ENCODE results near the gene PBOV1.

Gene PBOV1

DNA sequence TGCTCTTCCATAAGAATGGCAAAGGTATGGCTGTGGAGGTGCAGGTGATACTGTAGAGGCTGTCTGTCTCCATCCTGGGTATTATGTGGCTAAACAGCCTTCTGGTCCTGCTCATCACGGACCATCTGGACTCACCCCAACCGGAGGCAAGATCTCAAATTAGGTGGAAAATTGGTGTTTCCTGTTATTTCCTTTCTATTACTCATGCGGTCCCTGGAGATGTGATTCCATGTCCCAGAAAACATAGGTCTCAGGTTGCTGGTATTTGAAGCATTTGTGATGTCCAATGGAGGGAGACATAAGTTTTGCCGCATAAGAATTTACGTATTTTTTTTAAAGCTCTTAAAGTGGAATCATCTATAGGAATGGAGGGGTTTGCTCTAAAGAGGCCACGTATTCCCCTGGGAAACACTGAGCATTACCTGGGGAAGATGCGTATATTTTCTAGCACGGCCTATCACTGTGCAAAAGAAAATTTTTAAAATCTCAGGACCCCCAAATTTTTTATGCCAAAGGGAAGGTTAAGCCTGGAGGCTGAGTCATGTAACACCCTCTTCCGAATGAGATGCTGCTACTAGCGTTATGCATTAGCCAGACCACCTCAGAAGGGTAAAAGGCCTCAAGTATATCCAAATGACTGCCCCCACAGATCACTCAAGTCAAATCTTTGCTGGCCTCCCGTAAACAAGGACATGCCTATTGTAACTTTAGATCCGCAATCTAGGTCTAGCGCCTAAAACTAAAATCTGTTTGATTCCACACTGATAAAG is 22.4 kb upstream of the PBOV1 start:
- H4K20me1 ChIP-seq (ENCODE audit: insufficient read depth, low read length) = no peaks in the 10 kb centered on the region
- no peak overlapping the region for H3K4me2 ChIP-seq (ENCODE audit: low read depth, low read length)
- no peaks in the 10 kb centered on the region for H3K4me1 ChIP-seq (ENCODE audit: low read length)
- H3F3A ChIP-seq (ENCODE audit: insufficient read depth, low read length) = no peaks in the 10 kb centered on the region
- no peak overlapping the region for H2AFZ ChIP-seq (ENCODE audit: low read length)
- H3K27me3 ChIP-seq (replicated peaks; ENCODE audit: insufficient read depth, low read length) = no peaks in the 10 kb centered on the region
- DNase-seq = no peak
- H3K4me3 ChIP-seq (ENCODE audit: low read length) = no peak overlapping the region
- H3K27ac ChIP-seq (ENCODE audit: low read length) = no peak overlapping the region
- no peaks in the 10 kb centered on the region for H3K9me3 ChIP-seq (replicated peaks; ENCODE audit: insufficient read depth, low read length)
- TF ChIP-seq, protein P1, sequence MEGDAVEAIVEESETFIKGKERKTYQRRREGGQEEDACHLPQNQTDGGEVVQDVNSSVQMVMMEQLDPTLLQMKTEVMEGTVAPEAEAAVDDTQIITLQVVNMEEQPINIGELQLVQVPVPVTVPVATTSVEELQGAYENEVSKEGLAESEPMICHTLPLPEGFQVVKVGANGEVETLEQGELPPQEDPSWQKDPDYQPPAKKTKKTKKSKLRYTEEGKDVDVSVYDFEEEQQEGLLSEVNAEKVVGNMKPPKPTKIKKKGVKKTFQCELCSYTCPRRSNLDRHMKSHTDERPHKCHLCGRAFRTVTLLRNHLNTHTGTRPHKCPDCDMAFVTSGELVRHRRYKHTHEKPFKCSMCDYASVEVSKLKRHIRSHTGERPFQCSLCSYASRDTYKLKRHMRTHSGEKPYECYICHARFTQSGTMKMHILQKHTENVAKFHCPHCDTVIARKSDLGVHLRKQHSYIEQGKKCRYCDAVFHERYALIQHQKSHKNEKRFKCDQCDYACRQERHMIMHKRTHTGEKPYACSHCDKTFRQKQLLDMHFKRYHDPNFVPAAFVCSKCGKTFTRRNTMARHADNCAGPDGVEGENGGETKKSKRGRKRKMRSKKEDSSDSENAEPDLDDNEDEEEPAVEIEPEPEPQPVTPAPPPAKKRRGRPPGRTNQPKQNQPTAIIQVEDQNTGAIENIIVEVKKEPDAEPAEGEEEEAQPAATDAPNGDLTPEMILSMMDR (IDR thresholded peaks at IDR 0.05; ENCODE audit: low read length) = no peak
- TF ChIP-seq EZH2phosphoT487 (IDR thresholded peaks at IDR 0.05; ENCODE audit: low read length) (no peak), EZH2 (optimal IDR thresholded peaks at IDR 0.05; ENCODE audit: low read depth, low read length) (no peak)
- H3K79me2 ChIP-seq (ENCODE audit: low read length) = no peaks in the 10 kb centered on the region
- H3K36me3 ChIP-seq (replicated peaks; ENCODE audit: insufficient read depth, low read length) = no peaks in the 10 kb centered on the region
- no peaks in the 10 kb centered on the region for H3K9me2 ChIP-seq (replicated peaks; ENCODE audit: insufficient read depth, low read length)
- no peak overlapping the region for H3K9ac ChIP-seq (ENCODE audit: low read length)

DNA sequence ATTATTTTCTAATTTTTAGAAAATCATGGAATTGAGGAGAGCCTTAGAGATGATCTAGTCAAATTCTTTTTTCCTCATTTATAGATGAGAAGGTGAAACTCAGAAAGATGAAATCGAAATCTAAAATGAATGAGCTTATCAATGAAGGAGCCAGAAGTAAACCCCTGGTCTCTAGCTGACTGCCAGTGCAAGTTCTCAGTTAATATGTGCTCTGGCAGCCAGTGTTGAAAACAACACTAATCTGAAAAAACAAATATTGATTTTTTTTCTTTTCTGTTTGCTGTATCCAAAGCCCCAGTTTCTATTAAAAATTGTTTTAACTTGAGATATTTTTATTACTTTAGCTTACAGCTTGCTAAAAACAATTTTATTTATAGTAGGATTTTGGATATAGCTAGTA is 21.5 kb upstream of the PBOV1 start:
- no peaks in the 10 kb centered on the region for H4K20me1 ChIP-seq (ENCODE audit: insufficient read depth, low read length)
- H3K9me2 ChIP-seq (replicated peaks; ENCODE audit: insufficient read depth, low read length) = no peaks in the 10 kb centered on the region
- H3K27ac ChIP-seq (ENCODE audit: low read length) = no peak overlapping the region
- no peaks in the 10 kb centered on the region for H3K4me1 ChIP-seq (ENCODE audit: low read length)
- no peak overlapping the region for H3K9ac ChIP-seq (ENCODE audit: low read length)
- H3K4me3 ChIP-seq (ENCODE audit: low read length) = no peak overlapping the region
- TF ChIP-seq EZH2phosphoT487 (IDR thresholded peaks at IDR 0.05; ENCODE audit: low read length) = no peak
- no peak for TF ChIP-seq EZH2 (optimal IDR thresholded peaks at IDR 0.05; ENCODE audit: low read depth, low read length)
- TF ChIP-seq, protein P1 (IDR thresholded peaks at IDR 0.05; ENCODE audit: low read length) = no peak
- no peaks in the 10 kb centered on the region for H3K9me3 ChIP-seq (replicated peaks; ENCODE audit: insufficient read depth, low read length)
- H3K79me2 ChIP-seq (ENCODE audit: low read length) = no peaks in the 10 kb centered on the region
- H3K27me3 ChIP-seq (replicated peaks; ENCODE audit: insufficient read depth, low read length) = no peaks in the 10 kb centered on the region
- H2AFZ ChIP-seq (ENCODE audit: low read length) = no peak overlapping the region
- H3K36me3 ChIP-seq (replicated peaks; ENCODE audit: insufficient read depth, low read length) = no peaks in the 10 kb centered on the region
- H3F3A ChIP-seq (ENCODE audit: insufficient read depth, low read length) = no peaks in the 10 kb centered on the region
- H3K4me2 ChIP-seq (ENCODE audit: low read depth, low read length) = no peak overlapping the region
- DNase-seq = no peak

DNA sequence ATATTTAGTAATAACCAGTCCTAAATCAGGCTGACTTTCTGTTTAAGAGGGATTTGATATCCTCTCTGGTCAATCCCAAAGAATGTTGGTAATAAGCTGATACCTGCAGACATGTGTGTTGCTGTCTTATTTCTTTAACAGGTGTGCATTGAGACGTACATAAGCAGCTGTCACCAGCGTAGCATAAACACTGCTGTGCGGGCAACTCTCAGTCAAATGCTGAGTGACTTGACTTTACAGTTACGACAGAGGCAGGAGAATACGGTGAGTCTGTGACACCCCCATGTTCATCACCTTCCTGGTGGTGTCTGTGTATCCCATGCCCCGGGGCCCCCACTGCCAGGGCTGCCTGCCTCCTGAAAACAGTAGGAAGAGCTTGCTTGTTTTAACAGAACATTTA is 20.1 kb upstream of the PBOV1 start:
- TF ChIP-seq EZH2 (optimal IDR thresholded peaks at IDR 0.05; ENCODE audit: low read depth, low read length) (no peak), EZH2phosphoT487 (IDR thresholded peaks at IDR 0.05; ENCODE audit: low read length) (no peak)
- TF ChIP-seq, protein P1 (IDR thresholded peaks at IDR 0.05; ENCODE audit: low read length) = no peak
- DNase-seq = no peak

More for the DNA sequence above, 20.1 kb upstream of the PBOV1 start:
- H3K4me2 ChIP-seq (ENCODE audit: low read depth, low read length) = no peak overlapping the region
- no peaks in the 10 kb centered on the region for H3K27me3 ChIP-seq (replicated peaks; ENCODE audit: insufficient read depth, low read length)
- no peaks in the 10 kb centered on the region for H3K4me1 ChIP-seq (ENCODE audit: low read length)
- no peaks in the 10 kb centered on the region for H3F3A ChIP-seq (ENCODE audit: insufficient read depth, low read length)
- no peak overlapping the region for H3K9ac ChIP-seq (ENCODE audit: low read length)
- no peaks in the 10 kb centered on the region for H3K9me2 ChIP-seq (replicated peaks; ENCODE audit: insufficient read depth, low read length)
- H3K4me3 ChIP-seq (ENCODE audit: low read length) = no peak overlapping the region
- H3K79me2 ChIP-seq (ENCODE audit: low read length) = no peaks in the 10 kb centered on the region
- H2AFZ ChIP-seq (ENCODE audit: low read length) = no peak overlapping the region
- H3K36me3 ChIP-seq (replicated peaks; ENCODE audit: insufficient read depth, low read length) = no peaks in the 10 kb centered on the region
- H4K20me1 ChIP-seq (ENCODE audit: insufficient read depth, low read length) = no peaks in the 10 kb centered on the region
- no peaks in the 10 kb centered on the region for H3K9me3 ChIP-seq (replicated peaks; ENCODE audit: insufficient read depth, low read length)
- H3K27ac ChIP-seq (ENCODE audit: low read length) = no peak overlapping the region
